ENCODE results near the gene ACAN. TPM values are rescaled to one million over a fixed set of nuclear protein-coding genes. Genes with fewer than 3 reads are reported as not detected.

Gene ACAN
- total RNA-seq, 1 experiment from 2014 or later = 0.50 TPM

DNA sequence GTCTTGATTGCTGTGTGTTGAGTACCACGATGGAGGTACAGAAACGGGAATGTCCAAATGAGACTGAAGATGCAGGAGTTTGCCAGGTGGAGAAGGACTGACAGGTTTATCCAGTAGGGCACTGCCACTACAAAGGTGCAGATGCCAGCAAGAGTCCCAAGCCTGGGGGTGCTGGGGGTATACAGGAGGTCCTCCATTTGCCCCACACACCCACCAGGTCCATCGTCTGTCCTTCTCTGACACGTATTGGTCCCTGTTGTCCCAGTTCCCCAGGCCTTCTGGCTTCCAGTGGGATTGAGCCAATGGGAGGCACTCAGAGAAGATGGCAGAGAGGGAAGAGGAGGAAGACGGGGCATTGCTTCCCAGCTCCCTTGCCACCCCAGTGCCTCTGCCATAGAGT lies 85.5 kb downstream of the ACAN start:
- Histone ChIP-seq H3K4me2 (ENCODE audit: insufficient read depth, insufficient read length, low read length) (no peak overlapping the region), H2BK12ac (ENCODE audit: insufficient read length, low read depth, low read length) (no peak overlapping the region), H4K91ac (ENCODE audit: insufficient read length, low read depth, low read length) (no peak overlapping the region), H3T11ph (ENCODE audit: low read length) (no peak overlapping the region), H2AK5ac (ENCODE audit: insufficient read length, low read length) (no peak overlapping the region), H3K56ac (ENCODE audit: insufficient read length, low read depth, low read length) (no peak overlapping the region), H4K5ac (ENCODE audit: insufficient read length, low read depth, low read length) (no peak overlapping the region), H3K18ac (ENCODE audit: insufficient read length, low read depth, low read length) (no peak overlapping the region), H3K23ac (ENCODE audit: insufficient read length, low read depth, low read length) (no peak overlapping the region), H3K9me3 (ENCODE audit: control insufficient read depth, low read depth, low read length) (no peaks in the 10 kb centered on the region), H3K9ac (ENCODE audit: extremely low read depth, insufficient read length, low read length) (no peak overlapping the region), H2BK20ac (ENCODE audit: low read depth, low read length, poor library complexity, severe bottlenecking) (no peak overlapping the region), H3K23me2 (ENCODE audit: insufficient read length, low read depth, low read length, poor library complexity, severe bottlenecking) (no peaks in the 10 kb centered on the region), H3K79me2 (ENCODE audit: insufficient read depth, low read length) (no peaks in the 10 kb centered on the region), H3K14ac (ENCODE audit: insufficient read depth, low read length) (no peak overlapping the region), H4K8ac (replicated peaks; ENCODE audit: insufficient read length, low read depth, low read length) (no peak overlapping the region), H3K4ac (ENCODE audit: low read depth, low read length) (no peak overlapping the region), H3K79me1 (ENCODE audit: insufficient read depth, low read depth, low read length, poor library complexity, severe bottlenecking) (no peaks in the 10 kb centered on the region), H3K27me3 (ENCODE audit: insufficient read depth, low read length) (no peaks in the 10 kb centered on the region), H2AFZ (ENCODE audit: low read length) (no peak overlapping the region), H2BK15ac (ENCODE audit: low read depth, low read length) (no peak overlapping the region), H2BK5ac (ENCODE audit: insufficient read length, low read length) (no peak overlapping the region), H4K20me1 (ENCODE audit: control insufficient read depth, insufficient read depth, insufficient read length) (no peaks in the 10 kb centered on the region), H3K27ac (ENCODE audit: insufficient read length, low read depth, low read length) (no peak overlapping the region), H3K4me1 (ENCODE audit: insufficient read depth, low read length) (no peaks in the 10 kb centered on the region), H2BK120ac (ENCODE audit: low read depth, low read length, poor library complexity, severe bottlenecking) (no peak overlapping the region)
- no peak for DNase-seq
- WGBS (ENCODE audit: extremely low coverage, insufficient read length, low lambda C conversion rate) = no CpG with 5 or more reads among the region's 5 CpGs
- Mint-ChIP-seq H3K27ac (no peak overlapping the region), H3K36me3 (ENCODE audit: insufficient read depth in 1 of 3, low read depth in 3 of 3) (peaks cover 5 to 80% (median 24%) of the 10 kb centered on the region in 3 experiments; a peak in 6 of 7 replicates), H3K27me3 (ENCODE audit: low read depth) (no peaks in the 10 kb centered on the region), H3K9me3 (no peaks in the 10 kb centered on the region), H3K4me3 (no peak overlapping the region), H3K4me1 (peaks cover 12 to 15% of the 10 kb centered on the region in 2 experiments)
- TF ChIP-seq CTCF (conservative IDR thresholded peaks at IDR 0.05) = no peak
